OCI-LY3 (cell line): Measurements from ENCODE around the gene TBX1.

ENCODE experiments used
- CTCF ChIP-seq: fragments of 200-600, 300-600 bp; sonication (generic); IDR thresholded peaks from 2 replicates; pipeline ENCODE4 v1.5.1; 2014; ENCODE audit warnings: antibody characterized with exemption, low read length, low read depth
- EZH2phosphoT487 ChIP-seq: fragments of 200-600 bp; shearing (Covaris generic); IDR thresholded peaks from 2 replicates; pipeline ENCODE4 v1.6.1; 2018; ENCODE audit warnings: antibody characterized with exemption, mixed run types, low read depth

GRCh38 chr22:19724927-19725661 lies 35.5 kb upstream of the TBX1 start:
- TF ChIP-seq EZH2phosphoT487, result no peak
- no peak for TF ChIP-seq CTCF
